SU-DHL-6 (cell line): ENCODE results near the gene TAPT1.

ENCODE experiments used
- EZH2phosphoT487 ChIP-seq: fragments of 200-600 bp; sonication (generic), shearing (Covaris generic); conservative IDR thresholded peaks from 2 replicates; pipeline ENCODE4 v1.6.1; 2018; ENCODE audit warnings: mild to moderate bottlenecking, antibody characterized with exemption, low read length, moderate library complexity, mixed read lengths
- TF ChIP-seq, protein P1 (sequence below): fragments of 200-600 bp; sonication (generic); IDR thresholded peaks from one replicate; pipeline ENCODE4 v1.5.1; 2017; ENCODE audit warnings: antibody characterized with exemption, mild to moderate bottlenecking, low read length, moderate library complexity; ENCODE audit not compliant: insufficient read depth, poor library complexity, severe bottlenecking

DNA sequence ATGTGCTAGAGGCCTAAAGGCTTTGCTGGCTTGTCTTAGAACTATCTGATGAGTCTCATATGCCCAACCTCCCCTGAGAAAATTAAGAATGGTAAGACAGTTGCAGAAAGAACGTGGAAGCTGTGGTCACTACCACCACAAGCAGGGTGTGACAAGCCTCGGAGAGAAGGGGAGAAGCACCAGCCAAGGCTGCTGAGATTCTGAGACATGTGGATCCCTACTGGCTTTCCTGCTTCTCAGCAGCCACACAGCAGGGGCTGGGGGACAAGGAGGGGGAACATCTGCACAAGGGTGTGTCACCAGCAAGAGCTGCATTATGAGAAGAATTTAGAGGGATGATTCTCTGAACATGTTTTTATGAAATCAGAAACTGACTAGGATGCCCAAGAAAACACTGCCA lies 19.4 kb downstream of the TAPT1 start:
- TF ChIP-seq, protein P1, sequence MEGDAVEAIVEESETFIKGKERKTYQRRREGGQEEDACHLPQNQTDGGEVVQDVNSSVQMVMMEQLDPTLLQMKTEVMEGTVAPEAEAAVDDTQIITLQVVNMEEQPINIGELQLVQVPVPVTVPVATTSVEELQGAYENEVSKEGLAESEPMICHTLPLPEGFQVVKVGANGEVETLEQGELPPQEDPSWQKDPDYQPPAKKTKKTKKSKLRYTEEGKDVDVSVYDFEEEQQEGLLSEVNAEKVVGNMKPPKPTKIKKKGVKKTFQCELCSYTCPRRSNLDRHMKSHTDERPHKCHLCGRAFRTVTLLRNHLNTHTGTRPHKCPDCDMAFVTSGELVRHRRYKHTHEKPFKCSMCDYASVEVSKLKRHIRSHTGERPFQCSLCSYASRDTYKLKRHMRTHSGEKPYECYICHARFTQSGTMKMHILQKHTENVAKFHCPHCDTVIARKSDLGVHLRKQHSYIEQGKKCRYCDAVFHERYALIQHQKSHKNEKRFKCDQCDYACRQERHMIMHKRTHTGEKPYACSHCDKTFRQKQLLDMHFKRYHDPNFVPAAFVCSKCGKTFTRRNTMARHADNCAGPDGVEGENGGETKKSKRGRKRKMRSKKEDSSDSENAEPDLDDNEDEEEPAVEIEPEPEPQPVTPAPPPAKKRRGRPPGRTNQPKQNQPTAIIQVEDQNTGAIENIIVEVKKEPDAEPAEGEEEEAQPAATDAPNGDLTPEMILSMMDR, result no peak
- no peak for TF ChIP-seq EZH2phosphoT487
